Mucosa of descending colon (tissue), 3 donors: ENCODE results near the gene CDH26. TPM values are rescaled to one million over a fixed set of nuclear protein-coding genes. Genes with fewer than 3 reads are reported as not detected.

Experiments
- ATAC-seq: fragments of 200-7000 bp; cut with Tn5 transposase; one replicate; pipeline ENCODE4 v1.9.1; 2020; ENCODE audit warnings: mild to moderate bottlenecking, moderate library complexity
- DNase-seq, 3 donors: peaks; one replicate each; pipeline ENCODE4 v3.0.0-alpha.2; 2020
- H3K36me3 ChIP-seq: fragments of 200-600 bp; one replicate; pipeline ENCODE4 v1.8.0; 2021; ENCODE audit warnings: low read depth, mild to moderate bottlenecking
- H3K4me1 ChIP-seq: fragments of 200-600 bp; one replicate; pipeline ENCODE4 v1.8.0; 2021; ENCODE audit warnings: low read depth, mild to moderate bottlenecking
- H3K4me3 ChIP-seq: fragments of 200-600 bp; one replicate; pipeline ENCODE4 v1.8.0; 2021; ENCODE audit warnings: mild to moderate bottlenecking
- H3K9me3 ChIP-seq: fragments of 200-600 bp; one replicate; pipeline ENCODE4 v1.8.0; 2021; ENCODE audit warnings: mild to moderate bottlenecking
- intact Hi-C, 2 donors: fragments of 100-400 bp; cut with DNase I in 1 of 2; cut with micrococcal nuclease in 1 of 2; formaldehyde crosslinking; loops; one replicate each; pipeline versions ENCODE4 v1.11.0 to v1.11.1; 2022; cut with DNase I, micrococcal nuclease
- total RNA-seq, 3 donors: library from RNA; stranded (reverse); fragmentation: NEBNext Ultra II Directional in 2 of 3; extraction: Animal tissue kit (Norgen Biotek cat#: 25700) in 2 of 3; gene quantifications; one replicate each; pipeline versions ENCODE4 v1.2.1 to v1.2.4, GENCODE V29; 2021 to 2023
- TF ChIP-seq, protein P1 (sequence below): fragments of 200-600 bp; IDR thresholded peaks from one replicate; pipeline ENCODE4 v1.8.0; 2022; ENCODE audit warnings: antibody characterized with exemption, mild to moderate bottlenecking
- donor health status: DM: no; HTN: no; CAD: no; lungs with moderate emphysema.
- donor health status: DM: no; HTN: no; CAD: no.
- donor health status: DM: no; HTN: yes; CAD: no.

The CDH26 gene
- total RNA-seq, 3 donors from 2014 or later: 0.48 to 2.2 (median 1.4) TPM

DNA sequence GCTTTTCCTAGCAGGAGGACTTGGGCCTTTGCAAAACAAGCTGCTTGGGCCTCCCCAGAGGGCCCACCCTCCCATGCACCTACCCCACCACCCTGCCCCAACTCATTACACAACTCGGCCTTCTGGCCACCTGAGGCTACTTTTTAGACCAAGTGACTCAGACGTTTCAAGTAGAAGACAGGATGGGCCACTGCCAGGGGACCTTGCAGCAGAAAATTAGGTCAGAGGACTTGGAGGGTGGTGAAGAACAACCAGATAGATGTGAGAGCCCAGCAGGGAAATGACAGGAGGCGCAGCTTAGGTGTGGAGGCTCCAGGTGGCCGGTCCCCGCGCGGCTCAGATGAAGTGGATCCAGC, 19.5 kb upstream of the CDH26 start:
- H3K4me1 ChIP-seq: peaks cover 31% of the 10 kb centered on the region
- no peaks in the 10 kb centered on the region for H3K36me3 ChIP-seq
- ATAC-seq (no peak), DNase-seq (no peak)
- TF ChIP-seq, protein P1, sequence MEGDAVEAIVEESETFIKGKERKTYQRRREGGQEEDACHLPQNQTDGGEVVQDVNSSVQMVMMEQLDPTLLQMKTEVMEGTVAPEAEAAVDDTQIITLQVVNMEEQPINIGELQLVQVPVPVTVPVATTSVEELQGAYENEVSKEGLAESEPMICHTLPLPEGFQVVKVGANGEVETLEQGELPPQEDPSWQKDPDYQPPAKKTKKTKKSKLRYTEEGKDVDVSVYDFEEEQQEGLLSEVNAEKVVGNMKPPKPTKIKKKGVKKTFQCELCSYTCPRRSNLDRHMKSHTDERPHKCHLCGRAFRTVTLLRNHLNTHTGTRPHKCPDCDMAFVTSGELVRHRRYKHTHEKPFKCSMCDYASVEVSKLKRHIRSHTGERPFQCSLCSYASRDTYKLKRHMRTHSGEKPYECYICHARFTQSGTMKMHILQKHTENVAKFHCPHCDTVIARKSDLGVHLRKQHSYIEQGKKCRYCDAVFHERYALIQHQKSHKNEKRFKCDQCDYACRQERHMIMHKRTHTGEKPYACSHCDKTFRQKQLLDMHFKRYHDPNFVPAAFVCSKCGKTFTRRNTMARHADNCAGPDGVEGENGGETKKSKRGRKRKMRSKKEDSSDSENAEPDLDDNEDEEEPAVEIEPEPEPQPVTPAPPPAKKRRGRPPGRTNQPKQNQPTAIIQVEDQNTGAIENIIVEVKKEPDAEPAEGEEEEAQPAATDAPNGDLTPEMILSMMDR: no peak
- H3K9me3 ChIP-seq: no peaks in the 10 kb centered on the region
- intact Hi-C loops: no loop called here
- no peak overlapping the region for H3K4me3 ChIP-seq

DNA sequence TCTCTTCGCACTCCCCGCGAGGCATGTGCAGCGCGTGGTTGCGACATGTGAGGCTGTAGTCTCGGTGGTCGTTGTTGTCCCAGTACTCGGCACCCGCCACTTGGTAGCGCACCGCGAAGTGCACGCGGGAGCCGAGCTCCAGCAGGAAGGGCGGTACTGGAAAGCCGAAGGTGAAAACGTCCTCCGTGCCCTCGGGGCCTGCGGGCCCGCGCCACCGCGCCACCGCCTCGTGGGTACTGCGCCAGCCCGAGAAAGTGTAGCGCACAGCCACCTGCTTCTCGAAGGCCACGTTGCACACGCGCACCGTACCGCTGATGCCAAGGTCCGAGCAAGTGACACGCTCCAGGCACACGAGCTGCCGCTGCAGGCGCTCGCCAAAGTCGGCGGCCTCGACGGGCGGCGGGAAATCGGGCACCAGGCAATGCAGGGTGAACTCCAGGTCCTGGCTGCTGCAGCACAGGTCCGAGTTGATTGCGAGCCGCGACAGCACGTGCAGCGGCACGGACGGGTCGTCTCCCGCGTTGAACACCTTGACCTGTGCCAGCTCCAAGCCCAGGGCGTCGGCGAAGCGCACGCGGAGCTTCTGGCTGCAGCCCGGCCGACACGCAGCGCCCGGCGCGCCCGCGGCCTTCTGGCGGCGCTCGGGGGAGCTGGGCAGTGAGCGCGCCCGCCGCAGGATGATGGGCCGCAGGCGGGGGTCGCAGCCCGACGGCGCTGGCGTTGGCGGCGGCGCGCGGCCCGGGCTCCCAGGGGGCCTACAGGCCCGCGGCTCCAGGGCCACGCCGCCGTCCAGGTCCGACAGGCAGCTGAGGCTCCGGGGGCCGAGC, 19.0 kb upstream of the CDH26 start:
- ATAC-seq (peak; percentile 46), DNase-seq (peak; percentile 33 to 69 (median 55))

DNA sequence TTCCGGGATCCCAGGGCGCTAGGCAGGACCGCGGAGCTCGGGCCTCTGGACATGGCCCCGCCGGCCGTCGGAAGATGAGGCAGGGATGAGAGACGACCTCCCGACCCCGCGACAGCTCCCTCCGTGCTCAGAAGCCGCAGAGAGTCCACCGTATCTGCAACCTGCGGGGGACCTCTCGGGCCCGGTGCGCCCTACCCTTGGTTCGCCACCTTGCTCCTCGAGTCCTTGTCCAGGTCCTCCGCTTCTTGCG, 18.4 kb upstream of the CDH26 start:
- peaks cover 31% of the 10 kb centered on the region for H3K4me1 ChIP-seq
- intact Hi-C loops: no loop called here
- no peaks in the 10 kb centered on the region for H3K36me3 ChIP-seq
- TF ChIP-seq, protein P1: no peak
- H3K9me3 ChIP-seq: no peaks in the 10 kb centered on the region
- DNase-seq: peak; percentile 51 to 76 (median 71)
- H3K4me3 ChIP-seq: peak overlapping the region; percentile 48
- no peak for ATAC-seq

More for the DNA sequence above, 19.0 kb upstream of the CDH26 start:
- intact Hi-C loops: no loop called here
- H3K4me1 ChIP-seq: peaks cover 31% of the 10 kb centered on the region
- peak overlapping the region; percentile 48 for H3K4me3 ChIP-seq
- H3K36me3 ChIP-seq: no peaks in the 10 kb centered on the region
- H3K9me3 ChIP-seq: no peaks in the 10 kb centered on the region
- TF ChIP-seq, protein P1: no peak

DNA sequence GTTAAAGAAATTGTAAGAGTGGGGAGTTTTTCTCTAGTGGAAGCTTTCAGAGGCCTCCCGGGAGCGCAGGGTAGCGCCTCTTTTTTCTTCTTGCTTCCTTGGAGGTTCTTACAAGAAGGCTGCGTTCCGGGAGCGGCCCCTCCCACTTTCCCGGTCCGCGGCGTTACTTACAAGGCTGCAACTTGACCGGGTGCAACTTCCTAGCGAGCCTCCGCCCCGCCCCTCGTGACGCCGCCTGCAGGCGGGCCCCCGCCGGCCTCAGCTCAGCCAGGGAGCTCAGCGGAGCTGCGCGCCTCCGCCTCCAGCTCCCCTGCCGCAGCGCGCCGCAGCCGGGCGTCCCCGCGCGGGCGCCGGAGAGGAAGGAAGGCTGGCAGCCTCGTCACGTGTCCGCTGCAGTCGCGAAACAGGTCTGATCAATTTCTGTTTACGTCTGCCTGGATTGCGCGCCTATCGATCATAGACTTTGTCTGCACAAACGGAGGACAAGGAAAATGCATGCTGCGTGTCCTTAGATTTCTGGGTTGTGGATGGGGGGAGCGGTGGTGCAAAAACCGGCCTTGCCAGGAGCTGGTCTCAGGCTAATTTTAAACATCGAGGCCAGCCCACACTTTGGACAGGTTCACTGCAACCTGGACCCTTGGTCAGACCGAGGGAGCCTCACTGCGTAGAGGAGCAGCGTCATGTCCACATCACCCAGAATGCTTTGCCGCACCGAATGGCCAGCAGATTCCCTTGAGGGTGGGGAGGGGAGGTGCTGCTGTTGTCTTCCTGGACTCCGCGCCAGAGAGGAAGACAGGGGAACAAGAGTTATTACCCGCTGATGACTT, 17.9 kb upstream of the CDH26 start, which contains the start of the genes FAM217B and PPP1R3D:
Gene FAM217B (plus strand): TSS at position 261 of the 827 bp plus-strand sequence. CDS start 3,555 bp downstream, outside the sequence.
Gene PPP1R3D (minus strand): TSS at position 177 of the 827 bp plus-strand sequence. CDS start 374 bp downstream, outside the sequence.
- intact Hi-C loops: no loop called here
- peak; percentile 98 to 99 (median 99) for DNase-seq
- peak within 1 kb of the TSS; percentile 48 for H3K4me3 ChIP-seq
- TF ChIP-seq, protein P1: peak; percentile 28
- ATAC-seq: peak; percentile 98
- H3K9me3 ChIP-seq: no peaks in the 10 kb centered on the region
- no peaks in the 10 kb centered on the region for H3K36me3 ChIP-seq
- peaks cover 31% of the 10 kb centered on the region for H3K4me1 ChIP-seq

DNA sequence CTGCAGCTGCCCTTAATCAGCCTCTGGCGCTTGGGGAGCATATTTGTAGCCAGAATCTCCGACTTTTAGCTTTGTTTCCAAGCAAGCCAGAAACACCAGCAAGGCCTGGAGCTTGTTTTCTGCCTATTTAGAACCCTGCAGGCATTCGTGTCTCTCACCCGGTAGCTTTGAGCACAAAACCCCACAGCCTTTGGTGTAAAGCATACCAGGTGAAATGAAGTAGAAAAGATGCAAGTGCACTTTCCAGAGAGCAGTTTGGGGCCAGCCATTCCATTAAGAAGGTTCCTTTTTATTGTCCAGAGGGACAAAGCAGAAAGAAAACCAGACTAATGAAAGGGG, 17.3 kb upstream of the CDH26 start:
- intact Hi-C loops: no loop called here
- TF ChIP-seq, protein P1: no peak
- H3K4me3 ChIP-seq: no peak overlapping the region
- peaks cover 31% of the 10 kb centered on the region for H3K4me1 ChIP-seq
- H3K36me3 ChIP-seq: no peaks in the 10 kb centered on the region
- H3K9me3 ChIP-seq: no peaks in the 10 kb centered on the region
- no peak for ATAC-seq
- DNase-seq: no peak
